Loucy (cell line): ENCODE measurements around the gene FAXDC2.

Experiments
- H2AFZ ChIP-seq: fragments of 200-600 bp; sonication (generic); 2 replicates; pipeline ENCODE4 v1.6.0; 2016; ENCODE audit warnings: antibody characterized with exemption, mild to moderate bottlenecking, low read length, moderate library complexity
- H3F3A ChIP-seq: fragments of 200-600 bp; 2 replicates; pipeline ENCODE4 v1.6.0; 2016; ENCODE audit warnings: antibody characterized with exemption, low read depth, mild to moderate bottlenecking
- H3K27me3 ChIP-seq: fragments of 200-600 bp; sonication (generic); 2 replicates; pipeline ENCODE4 v1.6.1; 2014; ENCODE audit warnings: low read length, mild to moderate bottlenecking; ENCODE audit not compliant: insufficient read depth, poor library complexity, severe bottlenecking
- H3K36me3 ChIP-seq: fragments of 200-600 bp; sonication (generic); 2 replicates; pipeline ENCODE4 v1.6.1; 2016; ENCODE audit warnings: low read length; ENCODE audit not compliant: insufficient read depth
- H3K4me1 ChIP-seq: fragments of 200-600 bp; sonication (generic); 2 replicates; pipeline ENCODE4 v1.5.1; 2014; ENCODE audit warnings: low read length, mild to moderate bottlenecking; ENCODE audit not compliant: insufficient read depth, poor library complexity, severe bottlenecking
- H3K4me2 ChIP-seq: fragments of 200-600 bp; sonication (generic); 2 replicates; pipeline ENCODE4 v1.6.0; 2014; ENCODE audit warnings: antibody characterized with exemption, low read length, low read depth, mild to moderate bottlenecking; ENCODE audit not compliant: poor library complexity, severe bottlenecking
- H3K4me3 ChIP-seq: fragments of 200-600 bp; sonication (generic); 2 replicates; pipeline ENCODE4 v1.5.1; 2014; ENCODE audit warnings: low read length, mild to moderate bottlenecking, mixed read lengths; ENCODE audit not compliant: poor library complexity, severe bottlenecking
- H3K79me2 ChIP-seq: fragments of 200-600 bp; sonication (generic); 2 replicates; pipeline ENCODE4 v1.6.1; 2014; ENCODE audit warnings: low read length; ENCODE audit not compliant: insufficient read depth
- H3K9ac ChIP-seq: fragments of 200-600 bp; sonication (generic); 2 replicates; pipeline ENCODE4 v1.6.0; 2014; ENCODE audit warnings: mild to moderate bottlenecking, low read depth, low read length, moderate library complexity; ENCODE audit not compliant: poor library complexity, severe bottlenecking
- H3K9me2 ChIP-seq: fragments of 200-600 bp; sonication (generic); replicated peaks from 2 replicates; pipeline ENCODE4 v1.6.1; 2016; ENCODE audit warnings: low read depth, low read length, mixed read lengths
- H3K9me3 ChIP-seq: fragments of 200-600 bp; sonication (generic); 2 replicates; pipeline ENCODE4 v1.6.1; 2014; ENCODE audit warnings: mild to moderate bottlenecking, antibody characterized with exemption, low read length, low read depth; ENCODE audit not compliant: insufficient read depth
- H4K20me1 ChIP-seq: fragments of 200-600 bp; sonication (generic); 2 replicates; pipeline ENCODE4 v1.6.0; 2014; ENCODE audit warnings: antibody characterized with exemption, low read length, mild to moderate bottlenecking; ENCODE audit not compliant: insufficient read depth, poor library complexity, severe bottlenecking
- EZH2phosphoT487 ChIP-seq: fragments of 200-600 bp; IDR thresholded peaks from 2 replicates; pipeline ENCODE4 v1.6.1; 2018; ENCODE audit warnings: antibody characterized with exemption, mild to moderate bottlenecking, moderate library complexity, borderline replicate concordance
- TF ChIP-seq, protein P1 (sequence below): fragments of 200-600 bp; sonication (generic); conservative IDR thresholded peaks from 2 replicates; pipeline ENCODE4 v1.5.1; 2014; ENCODE audit warnings: mild to moderate bottlenecking, antibody characterized with exemption, low read length

The FAXDC2 gene

DNA sequence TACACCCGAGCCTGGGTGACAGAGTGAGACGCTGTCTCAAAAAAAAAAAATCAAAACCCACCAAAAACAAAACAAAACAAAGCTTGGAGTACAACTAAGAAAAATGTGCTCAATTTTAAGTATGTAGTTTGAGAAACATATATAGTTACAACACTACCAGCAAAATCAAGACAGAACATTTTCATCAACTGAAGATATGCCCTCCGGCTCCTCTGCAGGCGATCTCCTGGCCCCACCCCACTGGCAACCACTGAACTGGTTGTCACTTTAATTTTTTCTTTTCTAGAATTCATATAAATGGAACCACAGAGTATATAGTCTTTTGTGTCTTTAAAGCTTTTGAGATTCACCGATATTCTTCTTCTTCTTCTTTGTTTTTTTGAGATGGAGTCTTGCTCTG is 43.0 kb upstream of the FAXDC2 start:
- H3K9ac ChIP-seq, result no peak overlapping the region
- no peaks in the 10 kb centered on the region for H3F3A ChIP-seq
- H3K79me2 ChIP-seq, result no peaks in the 10 kb centered on the region
- peaks cover 9% of the 10 kb centered on the region; the same call in 1 of the 2 replicates for H3K36me3 ChIP-seq
- H3K9me3 ChIP-seq, result no peaks in the 10 kb centered on the region
- no peaks in the 10 kb centered on the region for H3K27me3 ChIP-seq
- no peak overlapping the region for H2AFZ ChIP-seq
- H3K4me2 ChIP-seq, result no peak overlapping the region
- no peak overlapping the region for H3K4me3 ChIP-seq
- TF ChIP-seq, protein P1, sequence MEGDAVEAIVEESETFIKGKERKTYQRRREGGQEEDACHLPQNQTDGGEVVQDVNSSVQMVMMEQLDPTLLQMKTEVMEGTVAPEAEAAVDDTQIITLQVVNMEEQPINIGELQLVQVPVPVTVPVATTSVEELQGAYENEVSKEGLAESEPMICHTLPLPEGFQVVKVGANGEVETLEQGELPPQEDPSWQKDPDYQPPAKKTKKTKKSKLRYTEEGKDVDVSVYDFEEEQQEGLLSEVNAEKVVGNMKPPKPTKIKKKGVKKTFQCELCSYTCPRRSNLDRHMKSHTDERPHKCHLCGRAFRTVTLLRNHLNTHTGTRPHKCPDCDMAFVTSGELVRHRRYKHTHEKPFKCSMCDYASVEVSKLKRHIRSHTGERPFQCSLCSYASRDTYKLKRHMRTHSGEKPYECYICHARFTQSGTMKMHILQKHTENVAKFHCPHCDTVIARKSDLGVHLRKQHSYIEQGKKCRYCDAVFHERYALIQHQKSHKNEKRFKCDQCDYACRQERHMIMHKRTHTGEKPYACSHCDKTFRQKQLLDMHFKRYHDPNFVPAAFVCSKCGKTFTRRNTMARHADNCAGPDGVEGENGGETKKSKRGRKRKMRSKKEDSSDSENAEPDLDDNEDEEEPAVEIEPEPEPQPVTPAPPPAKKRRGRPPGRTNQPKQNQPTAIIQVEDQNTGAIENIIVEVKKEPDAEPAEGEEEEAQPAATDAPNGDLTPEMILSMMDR, result no peak
- TF ChIP-seq EZH2phosphoT487, result no peak
- H3K4me1 ChIP-seq, result no peaks in the 10 kb centered on the region
- no peaks in the 10 kb centered on the region for H4K20me1 ChIP-seq
- H3K9me2 ChIP-seq, result no peaks in the 10 kb centered on the region

DNA sequence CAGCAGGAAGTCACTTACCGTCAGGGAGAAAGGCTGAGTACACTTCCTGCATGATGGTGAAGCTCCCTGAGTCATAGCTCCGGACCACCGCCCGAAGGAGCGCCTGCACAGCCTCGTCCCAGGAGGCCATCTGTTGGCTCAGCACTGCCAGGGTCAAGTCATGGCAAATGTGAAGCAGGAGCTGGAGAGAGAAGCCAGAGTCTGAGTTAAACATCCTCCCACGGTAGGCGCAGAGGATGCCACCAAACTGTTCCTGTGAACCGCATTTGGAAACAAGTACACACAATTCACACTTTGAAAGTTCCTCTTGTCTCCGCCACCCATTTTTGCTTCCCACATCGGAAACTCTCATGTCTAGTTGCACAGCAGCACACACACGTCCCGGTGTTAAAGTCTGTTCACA is 42.0 kb upstream of the FAXDC2 start:
- peaks cover 15% of the 10 kb centered on the region; the same call in 1 of the 2 replicates for H3K36me3 ChIP-seq
- H3K27me3 ChIP-seq, result no peaks in the 10 kb centered on the region
- TF ChIP-seq, protein P1, result no peak
- no peak for TF ChIP-seq EZH2phosphoT487
- no peaks in the 10 kb centered on the region for H3K4me1 ChIP-seq
- no peak overlapping the region for H2AFZ ChIP-seq
- no peaks in the 10 kb centered on the region for H3F3A ChIP-seq
- no peaks in the 10 kb centered on the region for H3K9me2 ChIP-seq
- H3K79me2 ChIP-seq, result no peaks in the 10 kb centered on the region
- H3K4me2 ChIP-seq, result no peak overlapping the region
- H4K20me1 ChIP-seq, result no peaks in the 10 kb centered on the region
- H3K9ac ChIP-seq, result no peak overlapping the region
- no peak overlapping the region for H3K4me3 ChIP-seq
- H3K9me3 ChIP-seq, result no peaks in the 10 kb centered on the region

DNA sequence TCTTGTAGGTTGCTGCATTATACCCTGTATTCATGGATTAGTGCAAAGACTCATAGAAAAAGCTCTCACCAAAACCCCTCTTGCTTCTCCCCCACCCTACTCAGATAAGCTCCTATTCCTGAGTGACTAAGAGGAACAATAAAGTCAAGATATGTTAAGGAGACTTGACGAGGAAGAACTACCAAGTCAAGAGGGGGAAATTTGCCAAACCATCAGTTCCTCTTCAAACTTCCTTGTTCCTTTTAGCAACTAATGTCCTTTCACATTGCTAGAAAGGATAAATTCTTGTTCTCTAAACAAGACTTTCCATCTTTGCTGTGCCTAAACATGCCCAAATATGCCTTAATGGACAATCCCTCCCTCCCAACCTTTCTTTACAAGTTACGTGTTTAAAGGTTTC is 35.0 kb upstream of the FAXDC2 start:
- TF ChIP-seq EZH2phosphoT487, result no peak
- TF ChIP-seq, protein P1, result no peak
- no peak overlapping the region for H3K4me2 ChIP-seq
- no peaks in the 10 kb centered on the region for H4K20me1 ChIP-seq
- no peaks in the 10 kb centered on the region for H3K9me3 ChIP-seq
- H2AFZ ChIP-seq, result no peak overlapping the region
- H3K79me2 ChIP-seq, result no peaks in the 10 kb centered on the region
- H3K4me1 ChIP-seq, result no peaks in the 10 kb centered on the region
- H3F3A ChIP-seq, result no peaks in the 10 kb centered on the region
- no peaks in the 10 kb centered on the region for H3K27me3 ChIP-seq
- no peak overlapping the region for H3K4me3 ChIP-seq
- no peaks in the 10 kb centered on the region for H3K9me2 ChIP-seq
- no peak overlapping the region for H3K9ac ChIP-seq
- H3K36me3 ChIP-seq, result peaks cover 20% of the 10 kb centered on the region; the same call in 1 of the 2 replicates
